H1 (cell line): ENCODE results near the gene ZNF516. TPM values are rescaled to one million over a fixed set of nuclear protein-coding genes. Genes with fewer than 3 reads are reported as not detected.

Experiments
- CTCF ChIA-PET: fragments of 300-600 bp; sonication (Branson Sonifier 250); formaldehyde crosslinking; loops from one replicate; lab custom pipeline; 2021; ENCODE audit not compliant: partially characterized antibody; lab: Charles Lee
- POLR2A ChIA-PET: fragments of 300-600 bp; sonication (Branson Sonifier 250); formaldehyde crosslinking; loops from one replicate; lab custom pipeline; 2021; ENCODE audit warnings: inconsistent platforms; ENCODE audit not compliant: partially characterized antibody; lab: Charles Lee
- DNase-seq, 2 experiments: peaks; one replicate each; pipeline versions ENCODE4 v3.0.0 to v3.0.0-alpha.2; 2010 to 2022; ENCODE audit warnings: low spot score in 2 of 2, low read depth in 1 of 2, mixed read lengths in 1 of 2
- FAIRE-seq: peaks from 2 replicates; lab custom pipeline; 2011; peaks lifted over from hg19 to GRCh38; lab: Jason Lieb, UNC
- H2AFZ ChIP-seq: 2 replicates; pipeline ENCODE4 v1.8.1; 2012; ENCODE audit warnings: low read length, inconsistent platforms
- H2AK5ac ChIP-seq: 2 replicates; pipeline ENCODE4 v1.6.1; 2013; ENCODE audit warnings: low read depth, low read length
- H2BK120ac ChIP-seq: replicated peaks from 2 replicates; pipeline ENCODE3; 2013; ENCODE audit warnings: low read depth, low read length, inconsistent platforms
- H2BK12ac ChIP-seq: 2 replicates; pipeline ENCODE4 v1.6.1; 2013; ENCODE audit warnings: low read depth, low read length
- H2BK15ac ChIP-seq: 2 replicates; pipeline ENCODE4 v1.6.1; 2013; ENCODE audit warnings: low read length
- H2BK20ac ChIP-seq: 2 replicates; pipeline ENCODE4 v1.6.1; 2013; ENCODE audit warnings: low read length
- H2BK5ac ChIP-seq: 2 replicates; pipeline ENCODE4 v1.6.1; 2013; ENCODE audit warnings: low read depth, low read length
- H3K14ac ChIP-seq: 2 replicates; pipeline ENCODE4 v1.6.1; 2013; ENCODE audit warnings: inconsistent platforms; ENCODE audit not compliant: insufficient read length
- H3K18ac ChIP-seq: 2 replicates; pipeline ENCODE4 v1.6.1; 2013; ENCODE audit warnings: low read length; ENCODE audit errors: extremely low read depth
- H3K23ac ChIP-seq: 2 replicates; pipeline ENCODE4 v1.6.1; 2013; ENCODE audit warnings: inconsistent platforms; ENCODE audit not compliant: insufficient read length
- H3K23me2 ChIP-seq: 2 replicates; pipeline ENCODE4 v1.6.1; 2013; ENCODE audit warnings: low read depth, low read length
- H3K27ac ChIP-seq: 2 replicates; pipeline ENCODE4 v1.6.1; 2011; ENCODE audit warnings: low read depth, low read length, inconsistent platforms
- H3K27me3 ChIP-seq, 4 experiments: replicated peaks in 1 of 4; 1 replicate in 1 of 4; 2 replicates in 3 of 4; pipeline versions ENCODE4 v1.6.1 to v1.8.1; 2011 to 2013; ENCODE audit warnings: low read length in 3 of 4, mild to moderate bottlenecking in 3 of 4, inconsistent platforms in 2 of 4, mixed read lengths in 2 of 4, moderate library complexity in 1 of 4; ENCODE audit not compliant: control insufficient read depth in 3 of 4, insufficient read depth in 3 of 4; ENCODE audit errors: extremely low read depth in 1 of 4
- H3K36me3 ChIP-seq, 4 experiments: 2 replicates each; pipeline versions ENCODE4 v1.6.1 to v1.8.1; 2011 to 2013; ENCODE audit warnings: mild to moderate bottlenecking in 4 of 4, low read length in 3 of 4, moderate library complexity in 2 of 4, control low read depth in 1 of 4, inconsistent platforms in 1 of 4; ENCODE audit not compliant: insufficient read depth in 4 of 4, control insufficient read depth in 2 of 4
- H3K4ac ChIP-seq: replicated peaks from 2 replicates; pipeline ENCODE3; 2013; ENCODE audit warnings: low read length, low read depth, mixed read lengths, inconsistent platforms; ENCODE audit not compliant: insufficient read length
- H3K4me1 ChIP-seq, 4 experiments: replicated peaks in 1 of 4; 1 replicate in 1 of 4; 2 replicates in 3 of 4; pipeline versions ENCODE4 v1.6.1 to v1.8.1; 2011 to 2013; ENCODE audit warnings: low read length in 3 of 4, inconsistent platforms in 2 of 4, mixed read lengths in 1 of 4; ENCODE audit not compliant: insufficient read depth in 4 of 4, control insufficient read depth in 3 of 4
- H3K4me2 ChIP-seq, 2 experiments: 2 replicates each; pipeline versions ENCODE4 v1.6.1 to v1.8.1; 2011 to 2013; ENCODE audit warnings: low read depth in 2 of 2, low read length in 2 of 2, control low read depth in 1 of 2, inconsistent platforms in 1 of 2, mild to moderate bottlenecking in 1 of 2; ENCODE audit not compliant: insufficient read depth in 1 of 2
- H3K4me3 ChIP-seq, 4 experiments: fragments of 200-600, 300-600 bp in 1 of 4; sonication (generic), shearing (Covaris generic), sonication (Bioruptor Twin) in 1 of 4; 2 replicates each; pipeline versions ENCODE4 v1.5.1 to v1.8.1; 2011 to 2016; ENCODE audit warnings: low read length in 4 of 4, low read depth in 3 of 4, control low read depth in 2 of 4, inconsistent platforms in 2 of 4, mild to moderate bottlenecking in 2 of 4, mixed read lengths in 1 of 4, moderate library complexity in 1 of 4; ENCODE audit not compliant: insufficient read depth in 2 of 4; ENCODE audit errors: extremely low read depth in 1 of 4
- H3K56ac ChIP-seq: replicated peaks from 2 replicates; pipeline ENCODE3; 2013; ENCODE audit warnings: low read depth, mild to moderate bottlenecking, mixed read lengths, low read length, inconsistent platforms; ENCODE audit not compliant: insufficient read length
- H3K79me1 ChIP-seq: 2 replicates; pipeline ENCODE4 v1.6.1; 2013; ENCODE audit warnings: low read depth, low read length, control low read depth
- H3K79me2 ChIP-seq, 2 experiments: 2 replicates each; pipeline versions ENCODE4 v1.6.1 to v1.8.1; 2012 to 2013; ENCODE audit warnings: low read length in 2 of 2, mild to moderate bottlenecking in 2 of 2, inconsistent platforms in 1 of 2; ENCODE audit not compliant: insufficient read depth in 2 of 2, control insufficient read depth in 1 of 2
- H3K9ac ChIP-seq, 4 experiments: replicated peaks in 1 of 4; 1 replicate in 1 of 4; 2 replicates in 3 of 4; pipeline versions ENCODE4 v1.6.1 to v1.8.1; 2011 to 2013; ENCODE audit warnings: low read depth in 3 of 4, low read length in 3 of 4, control low read depth in 2 of 4, mild to moderate bottlenecking in 2 of 4, moderate library complexity in 2 of 4, inconsistent platforms in 1 of 4; ENCODE audit errors: extremely low read depth in 1 of 4
- H3K9me3 ChIP-seq, 2 experiments: 2 replicates each; pipeline versions ENCODE4 v1.6.1 to v1.8.1; 2012 to 2013; ENCODE audit warnings: mild to moderate bottlenecking in 2 of 2, moderate library complexity in 2 of 2, control low read depth in 1 of 2, inconsistent platforms in 1 of 2, low read depth in 1 of 2, low read length in 1 of 2, mixed read lengths in 1 of 2; ENCODE audit not compliant: insufficient read depth in 2 of 2
- H4K20me1 ChIP-seq, 2 experiments: replicated peaks in 1 of 2; 2 replicates each; pipeline versions ENCODE3 to v1.8.1; 2011 to 2013; ENCODE audit warnings: inconsistent platforms in 2 of 2, low read length in 2 of 2, mild to moderate bottlenecking in 1 of 2; ENCODE audit not compliant: insufficient read depth in 2 of 2, control insufficient read depth in 1 of 2
- H4K5ac ChIP-seq: 2 replicates; pipeline ENCODE4 v1.6.1; 2013; ENCODE audit warnings: low read length, low read depth, mixed read lengths, inconsistent platforms; ENCODE audit not compliant: insufficient read length
- H4K8ac ChIP-seq: 2 replicates; pipeline ENCODE4 v1.8.0; 2013; ENCODE audit warnings: mild to moderate bottlenecking, moderate library complexity, low read length, inconsistent platforms; ENCODE audit not compliant: insufficient read depth; ENCODE audit errors: extremely low read depth
- H4K91ac ChIP-seq: replicated peaks from 2 replicates; pipeline ENCODE3; 2013; ENCODE audit warnings: low read length, mixed read lengths, inconsistent platforms; ENCODE audit not compliant: insufficient read length
- CEBPB ChIP-seq: IDR thresholded peaks from 2 replicates; pipeline ENCODE4 v1.6.1; 2012; ENCODE audit warnings: low read depth, low read length
- MAFK ChIP-seq: IDR thresholded peaks from 2 replicates; pipeline ENCODE4 v1.6.1; 2012; ENCODE audit warnings: low read depth, mild to moderate bottlenecking, improper control_type of control experiment, low read length
- WGBS, 2 experiments: shearing (Covaris generic) in 1 of 2; methylation state at CpG; one replicate each; pipeline versions ENCODE4 v1.1.6 to v1.1.7; 2013 to 2015; ENCODE audit warnings: low lambda C conversion rate in 2 of 2, mixed read lengths in 2 of 2, inconsistent platforms in 1 of 2, low coverage in 1 of 2, missing lambda C conversion rate in 1 of 2; ENCODE audit not compliant: insufficient replicate concordance in 2 of 2, insufficient coverage in 1 of 2, insufficient read length in 1 of 2; ENCODE audit errors: extremely low coverage in 1 of 2, missing lambda C conversion rate in 1 of 2; 5-methylcytosine and 5-hydroxymethylcytosine counted together
- polyA plus RNA-seq, 7 experiments: library from polyadenylated mRNA; depleted of rRNA in 3 of 7; stranded (reverse) in 5 of 7; unstranded in 2 of 7; fragments of >200 nt in 5 of 7; fragments of 200-250 nt in 2 of 7; gene quantifications; 1 replicate in 5 of 7; 2 replicates in 1 of 7; 4 replicates in 1 of 7; pipeline versions ENCODE4 v1.2.1 to v1.2.3, GENCODE V29; 2011 to 2013; ENCODE audit warnings: missing spikeins in 2 of 7, mixed read lengths in 2 of 7
- total RNA-seq: library from RNA; stranded (reverse); fragmentation: NEBNext Ultra II Directional; extraction: Animal tissue kit (Norgen Biotek cat#: 25700); gene quantifications from 2 replicates; pipeline ENCODE4 v1.2.1, GENCODE V29; 2021
- TF ChIP-seq, protein P1 (sequence below): IDR thresholded peaks from 2 replicates; pipeline ENCODE4 v1.6.1; 2011; ENCODE audit warnings: low read length, improper control_type of control experiment

ZNF516 gene
- total and polyA plus RNA-seq, 2 of the 8 experiments (the other 6 are each of a cell fraction or from before 2014, with no cell fraction given): 7.3 to 17.0 TPM

DNA sequence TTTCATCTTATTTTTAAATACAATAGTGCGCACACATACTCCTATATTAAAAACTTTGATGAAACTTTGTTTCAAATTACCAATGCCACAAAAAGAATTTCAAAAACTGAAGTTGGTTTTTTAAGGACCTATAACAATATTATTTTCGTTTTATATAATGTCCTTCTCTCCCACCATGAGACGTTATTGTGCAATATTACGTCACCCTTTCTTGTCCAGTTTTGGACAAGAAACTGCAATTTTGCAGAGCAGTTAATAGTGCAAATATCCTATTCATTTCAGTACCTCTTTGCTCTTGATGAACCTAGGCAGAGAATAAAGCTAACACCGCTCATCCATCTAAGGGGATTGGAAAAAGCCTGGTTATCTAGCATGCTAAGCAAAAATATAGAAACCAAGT, 9.7 kb upstream of the ZNF516 start:
- no peak for FAIRE-seq
- ChIA-PET POLR2A (interaction anchor here (2.0 kb wide), 1 partner anchor 11 kb away, joined by 14 read pairs; the partner anchor contains the start of gene ZNF516), CTCF (interaction anchor here (1.1 kb wide), 1 partner anchor 317 kb away, joined by 3 read pairs; no protein-coding TSS in a partner anchor)
- Histone ChIP-seq H2AK5ac (no peak overlapping the region), H4K8ac (no peak overlapping the region), H2BK12ac (no peak overlapping the region), H3K9ac (no peak overlapping the region), H3K27me3 (no peaks in the 10 kb centered on the region; a peak in 1 of 7 replicates), H4K91ac (no peak overlapping the region), H3K4ac (no peak overlapping the region), H2BK5ac (no peak overlapping the region), H2BK120ac (no peak overlapping the region), H2BK15ac (no peak overlapping the region), H3K36me3 (no peaks in the 10 kb centered on the region), H3K4me3 (no peak overlapping the region), H4K5ac (no peak overlapping the region), H3K18ac (no peak overlapping the region), H3K23me2 (no peaks in the 10 kb centered on the region), H3K4me2 (no peak overlapping the region), H3K56ac (no peak overlapping the region), H3K14ac (no peak overlapping the region), H3K4me1 (peaks cover 0 to 5% (median 4%) of the 10 kb centered on the region in 4 experiments; a peak in 3 of 7 replicates), H3K79me1 (no peaks in the 10 kb centered on the region), H3K9me3 (no peaks in the 10 kb centered on the region), H2BK20ac (no peak overlapping the region), H3K79me2 (no peaks in the 10 kb centered on the region), H3K23ac (no peak overlapping the region), H4K20me1 (no peaks in the 10 kb centered on the region), H2AFZ (no peak overlapping the region), H3K27ac (no peak overlapping the region)
- 89% methylated on average over 5 of the region's 5 CpGs; no CpG with 5 or more reads in 1 of the 2 experiments for WGBS, 2 experiments
- no peak for DNase-seq
- TF ChIP-seq CEBPB (peak; percentile 56; the same call in 1 of the 2 replicates), MAFK (no peak)
- TF ChIP-seq, protein P1, sequence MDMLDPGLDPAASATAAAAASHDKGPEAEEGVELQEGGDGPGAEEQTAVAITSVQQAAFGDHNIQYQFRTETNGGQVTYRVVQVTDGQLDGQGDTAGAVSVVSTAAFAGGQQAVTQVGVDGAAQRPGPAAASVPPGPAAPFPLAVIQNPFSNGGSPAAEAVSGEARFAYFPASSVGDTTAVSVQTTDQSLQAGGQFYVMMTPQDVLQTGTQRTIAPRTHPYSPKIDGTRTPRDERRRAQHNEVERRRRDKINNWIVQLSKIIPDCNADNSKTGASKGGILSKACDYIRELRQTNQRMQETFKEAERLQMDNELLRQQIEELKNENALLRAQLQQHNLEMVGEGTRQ: no peak
